Smooth muscle cell (in vitro differentiated cells): ENCODE results near the gene CDH2. TPM values are rescaled to one million over a fixed set of nuclear protein-coding genes. Genes with fewer than 3 reads are reported as not detected.
A peak's percentile ranks its signal among the peaks of the same experiment; 100 is the strongest.

Experiments used
- DNase-seq: peaks from one replicate; lab custom pipeline; 2025; ENCODE audit not compliant: unreplicated experiment; lab: John Stamatoyannopoulos, UW
- H2AFZ ChIP-seq: fragments of 200-600 bp; sonication (generic); 2 replicates; pipeline ENCODE4 v1.6.0; 2016; ENCODE audit warnings: antibody characterized with exemption, low read depth, mild to moderate bottlenecking
- H3F3A ChIP-seq: fragments of 200-600 bp; sonication (generic); 2 replicates; pipeline ENCODE4 v1.6.0; 2017; ENCODE audit warnings: antibody characterized with exemption, low read depth
- H3K27ac ChIP-seq: fragments of 200-600 bp; sonication (generic); 2 replicates; pipeline ENCODE4 v1.5.1; 2016; ENCODE audit warnings: low read depth, mild to moderate bottlenecking
- H3K27me3 ChIP-seq: fragments of 200-600 bp; sonication (generic); 2 replicates; pipeline ENCODE4 v1.6.1; 2016; ENCODE audit warnings: low read depth, mild to moderate bottlenecking
- H3K36me3 ChIP-seq: fragments of 200-600 bp; sonication (generic); 2 replicates; pipeline ENCODE4 v1.5.1; 2016; ENCODE audit warnings: low read depth
- H3K4me1 ChIP-seq: fragments of 200-600 bp; sonication (generic); 2 replicates; pipeline ENCODE4 v1.5.1; 2016; ENCODE audit warnings: low read depth
- H3K4me2 ChIP-seq: fragments of 200-600 bp; sonication (generic); 2 replicates; pipeline ENCODE4 v1.6.0; 2016; ENCODE audit warnings: mild to moderate bottlenecking
- H3K4me3 ChIP-seq: fragments of 200-600 bp; sonication (generic); 2 replicates; pipeline ENCODE4 v1.5.1; 2016; ENCODE audit warnings: mild to moderate bottlenecking
- H3K79me2 ChIP-seq: fragments of 200-600 bp; sonication (generic); 2 replicates; pipeline ENCODE4 v1.6.0; 2016; ENCODE audit warnings: low read depth, mild to moderate bottlenecking
- H3K9ac ChIP-seq: fragments of 200-600 bp; sonication (generic); 2 replicates; pipeline ENCODE4 v1.6.0; 2016; ENCODE audit warnings: low read depth
- H3K9me3 ChIP-seq: fragments of 200-600 bp; sonication (generic); replicated peaks from 2 replicates; pipeline ENCODE4 v1.5.1; 2016; ENCODE audit warnings: low read depth
- H4K20me1 ChIP-seq: fragments of 200-600 bp; sonication (generic); 2 replicates; pipeline ENCODE4 v1.6.0; 2016; ENCODE audit warnings: low read depth
- CTCF ChIP-seq: fragments of 200-600 bp; sonication (generic); IDR thresholded peaks from 2 replicates; pipeline ENCODE4 v1.5.1; 2017; ENCODE audit warnings: borderline replicate concordance, mild to moderate bottlenecking, antibody characterized with exemption; ENCODE audit not compliant: insufficient read depth, poor library complexity, severe bottlenecking
- WGBS: methylation state at CpG from one replicate; pipeline ENCODE4 v1.1.7; 2016; ENCODE audit warnings: low lambda C conversion rate; 5-methylcytosine and 5-hydroxymethylcytosine counted together
- polyA plus RNA-seq: library from polyadenylated mRNA; unstranded; fragments of >200 nt; fragmentation: Nextera tagmentation; extraction: Ambion mirVana; gene quantifications from 2 replicates; pipeline ENCODE4 v1.2.1, GENCODE V29; 2016
- total RNA-seq: library from RNA; depleted of rRNA; stranded (reverse); fragments of >200 nt; gene quantifications from 2 replicates; pipeline ENCODE4 v1.2.3, GENCODE V29; 2014

CDH2 gene
- total and polyA plus RNA-seq, 2 experiments from 2014 or later, result 132 to 251 TPM

- Histone ChIP-seq H3K9ac (no peak overlapping the region), H4K20me1 (no peaks in the 10 kb centered on the region), H3K27me3 (no peaks in the 10 kb centered on the region), H3K4me3 (no peak overlapping the region), H3K4me1 (peaks cover 19% of the 10 kb centered on the region), H3K4me2 (no peak overlapping the region), H3K27ac (no peak overlapping the region), H2AFZ (no peak overlapping the region), H3K36me3 (peaks cover 13% of the 10 kb centered on the region), H3F3A (peaks cover 7% of the 10 kb centered on the region), H3K9me3 (no peaks in the 10 kb centered on the region), H3K79me2 (no peaks in the 10 kb centered on the region)
- TF ChIP-seq CTCF, result no peak
- DNase-seq, result no peak
These were observed 217.8 kb downstream of the CDH2 start for GRCh38 chr18:27959101-27959500.

- H2AFZ ChIP-seq, result no peak overlapping the region
- DNase-seq, result no peak
- no peak for TF ChIP-seq CTCF
- no peak overlapping the region for H3K9ac ChIP-seq
- H3K9me3 ChIP-seq, result no peaks in the 10 kb centered on the region
- peak overlapping the region; percentile 85 for H3K27ac ChIP-seq
- H4K20me1 ChIP-seq, result no peaks in the 10 kb centered on the region
- peaks cover 5% of the 10 kb centered on the region for H3K79me2 ChIP-seq
- no peak overlapping the region for H3K4me3 ChIP-seq
- H3K36me3 ChIP-seq, result peaks cover 6% of the 10 kb centered on the region
- WGBS, result 62% methylated on average over 6 of the region's 6 CpGs
- H3K4me1 ChIP-seq, result peaks cover 29% of the 10 kb centered on the region
- peaks cover 15% of the 10 kb centered on the region for H3F3A ChIP-seq
- H3K4me2 ChIP-seq, result peak overlapping the region; percentile 54
- no peaks in the 10 kb centered on the region for H3K27me3 ChIP-seq
These were observed 220.8 kb downstream of the CDH2 start for GRCh38 chr18:27956001-27956640.

GRCh38 chr18:27954226-27954625 is 222.7 kb downstream of the CDH2 start:
- Histone ChIP-seq H3K27ac (peak overlapping the region; percentile 85), H3K9me3 (no peaks in the 10 kb centered on the region), H3K36me3 (peaks cover 6% of the 10 kb centered on the region), H3K4me3 (no peak overlapping the region), H3K79me2 (peaks cover 5% of the 10 kb centered on the region), H3K4me1 (peaks cover 38% of the 10 kb centered on the region), H3K9ac (no peak overlapping the region), H3F3A (peaks cover 19% of the 10 kb centered on the region), H3K4me2 (peak overlapping the region; percentile 56), H3K27me3 (no peaks in the 10 kb centered on the region), H2AFZ (no peak overlapping the region), H4K20me1 (no peaks in the 10 kb centered on the region)
- DNase-seq, result peak; percentile 5
- no peak for TF ChIP-seq CTCF
- WGBS, result 21% methylated on average over 3 of the region's 3 CpGs

GRCh38 chr18:27952741-27953140 is 224.2 kb downstream of the CDH2 start:
- Histone ChIP-seq H3K27ac (peak overlapping the region; percentile 85), H3K36me3 (peaks cover 6% of the 10 kb centered on the region), H3F3A (peaks cover 30% of the 10 kb centered on the region), H3K9me3 (no peaks in the 10 kb centered on the region), H3K4me2 (no peak overlapping the region), H3K9ac (no peak overlapping the region), H3K4me1 (peaks cover 48% of the 10 kb centered on the region), H2AFZ (no peak overlapping the region), H4K20me1 (no peaks in the 10 kb centered on the region), H3K27me3 (no peaks in the 10 kb centered on the region), H3K4me3 (no peak overlapping the region), H3K79me2 (peaks cover 5% of the 10 kb centered on the region)
- TF ChIP-seq CTCF, result no peak
- DNase-seq, result no peak
